ENCODE measurements around the gene SLC35F3.

DNA sequence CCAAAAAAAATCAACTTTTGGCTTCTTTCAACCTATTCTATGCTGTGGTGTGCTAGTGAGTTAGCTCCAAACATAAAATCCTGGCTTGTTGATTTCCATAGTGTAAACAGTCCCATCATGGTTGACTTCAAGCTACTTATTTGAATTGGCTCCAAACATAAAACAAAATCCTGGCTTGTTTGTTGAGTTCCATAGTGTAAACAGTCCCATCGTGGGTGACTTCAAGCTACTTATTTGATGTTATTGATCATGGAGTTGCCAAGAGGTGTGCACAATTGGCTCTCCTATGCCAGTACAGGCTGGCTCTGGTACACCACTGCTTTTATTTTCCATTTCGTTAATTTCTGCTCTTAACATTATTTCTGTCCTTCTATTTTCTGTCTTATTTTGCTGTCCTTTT is 466.9 kb downstream of the SLC35F3 start:
- TF ChIP-seq, protein P1, sequence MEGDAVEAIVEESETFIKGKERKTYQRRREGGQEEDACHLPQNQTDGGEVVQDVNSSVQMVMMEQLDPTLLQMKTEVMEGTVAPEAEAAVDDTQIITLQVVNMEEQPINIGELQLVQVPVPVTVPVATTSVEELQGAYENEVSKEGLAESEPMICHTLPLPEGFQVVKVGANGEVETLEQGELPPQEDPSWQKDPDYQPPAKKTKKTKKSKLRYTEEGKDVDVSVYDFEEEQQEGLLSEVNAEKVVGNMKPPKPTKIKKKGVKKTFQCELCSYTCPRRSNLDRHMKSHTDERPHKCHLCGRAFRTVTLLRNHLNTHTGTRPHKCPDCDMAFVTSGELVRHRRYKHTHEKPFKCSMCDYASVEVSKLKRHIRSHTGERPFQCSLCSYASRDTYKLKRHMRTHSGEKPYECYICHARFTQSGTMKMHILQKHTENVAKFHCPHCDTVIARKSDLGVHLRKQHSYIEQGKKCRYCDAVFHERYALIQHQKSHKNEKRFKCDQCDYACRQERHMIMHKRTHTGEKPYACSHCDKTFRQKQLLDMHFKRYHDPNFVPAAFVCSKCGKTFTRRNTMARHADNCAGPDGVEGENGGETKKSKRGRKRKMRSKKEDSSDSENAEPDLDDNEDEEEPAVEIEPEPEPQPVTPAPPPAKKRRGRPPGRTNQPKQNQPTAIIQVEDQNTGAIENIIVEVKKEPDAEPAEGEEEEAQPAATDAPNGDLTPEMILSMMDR (IDR thresholded peaks at IDR 0.05): no peak
- no peak for TF ChIP-seq POLR2A (IDR thresholded peaks at IDR 0.05)

Data from right lobe of liver (tissue), 4 donors.